Breast epithelium (tissue), 4 donors: Measurements from ENCODE around the gene FARP1. TPM values are rescaled to one million over a fixed set of nuclear protein-coding genes. Genes with fewer than 3 reads are reported as not detected.

Source experiments
- DNase-seq, 2 donors: peaks; one replicate each; pipeline ENCODE4 v3.0.0-alpha.2; 2019; ENCODE audit warnings: low spot score in 2 of 2
- H3K27ac ChIP-seq, 2 donors: fragments of 200-600 bp; sonication (generic) in 1 of 2; one replicate each; pipeline ENCODE4 v1.5.1; 2016 to 2019; ENCODE audit warnings: mild to moderate bottlenecking in 1 of 2
- H3K27me3 ChIP-seq, 2 donors: fragments of 200-600 bp; sonication (generic) in 1 of 2; one replicate each; pipeline versions ENCODE4 v1.5.1 to v1.6.0; 2017 to 2019; ENCODE audit warnings: control low read depth in 1 of 2, mild to moderate bottlenecking in 1 of 2
- H3K36me3 ChIP-seq: fragments of 200-600 bp; one replicate; pipeline ENCODE4 v1.5.1; 2019
- H3K4me1 ChIP-seq, 2 donors: fragments of 200-600 bp; sonication (generic); one replicate each; pipeline ENCODE4 v1.5.1; 2016 to 2019; ENCODE audit warnings: control low read depth in 1 of 2
- H3K4me3 ChIP-seq, 3 donors: fragments of 200-600 bp; sonication (generic); 1 replicate in 2 of 3; 2 replicates in 1 of 3; pipeline ENCODE4 v1.5.1; 2016 to 2019; ENCODE audit warnings: mild to moderate bottlenecking in 3 of 3, moderate library complexity in 2 of 3
- H3K9me3 ChIP-seq, 2 donors: fragments of 200-600 bp; sonication (generic) in 1 of 2; one replicate each; pipeline ENCODE4 v1.5.1; 2016 to 2019; ENCODE audit warnings: control low read depth in 1 of 2
- POLR2A ChIP-seq: fragments of 450-650 bp; IDR thresholded peaks from one replicate; pipeline ENCODE4 v1.6.1; 2016; ENCODE audit warnings: antibody characterized with exemption, mild to moderate bottlenecking, moderate library complexity
- POLR2AphosphoS5 ChIP-seq, 3 donors: sonication (generic); formaldehyde crosslinking; IDR thresholded peaks; one replicate each; pipeline ENCODE4 v1.6.1; 2017; ENCODE audit warnings: antibody characterized with exemption in 3 of 3
- intact Hi-C: fragments of 100-400 bp; cut with DNase I; formaldehyde crosslinking; loops from one replicate; pipeline ENCODE4 v1.15.1; 2023; ENCODE audit warnings: low total_unique reads
- total RNA-seq, 3 donors: library from RNA; depleted of rRNA; stranded (reverse); fragments of >200 nt; gene quantifications; one replicate each; pipeline ENCODE4 v1.1.0, GENCODE V29; 2016
- TF ChIP-seq, protein P1 (sequence below), 3 donors: fragments of 450-650 bp; IDR thresholded peaks; one replicate each; pipeline ENCODE4 v1.5.1; 2016 to 2017; ENCODE audit warnings: antibody characterized with exemption in 3 of 3, mild to moderate bottlenecking in 3 of 3, moderate library complexity in 3 of 3

The FARP1 gene
- total RNA-seq, 3 donors from 2014 or later: 29.8 to 97.3 (median 80.1) TPM

DNA sequence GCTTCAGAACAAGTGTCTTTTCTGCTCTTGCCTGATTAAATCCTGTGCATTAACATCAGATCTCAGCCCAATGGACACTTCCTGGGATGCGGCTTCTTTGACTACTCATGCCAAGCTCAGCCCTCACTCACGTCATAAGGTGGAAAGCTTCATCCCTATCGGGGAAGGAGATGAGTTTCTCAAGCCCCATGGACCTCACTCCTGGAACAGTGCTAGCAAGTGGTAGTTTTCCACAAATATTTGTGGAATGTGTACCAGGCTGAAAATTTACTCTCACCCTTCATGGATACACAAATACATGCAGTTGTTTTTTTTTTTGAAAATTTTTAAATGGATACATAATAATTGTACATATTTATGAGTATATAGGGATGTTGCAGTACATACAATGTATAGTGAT is 34.6 kb upstream of the FARP1 start:
- Histone ChIP-seq H3K4me3 (no peak overlapping the region), H3K9me3 (no peaks in the 10 kb centered on the region), H3K27me3 (no peaks in the 10 kb centered on the region), H3K36me3 (no peaks in the 10 kb centered on the region), H3K27ac (no peak overlapping the region), H3K4me1 (no peaks in the 10 kb centered on the region)
- intact Hi-C loops: no loop called here
- DNase-seq: no peak
- TF ChIP-seq, protein P1, sequence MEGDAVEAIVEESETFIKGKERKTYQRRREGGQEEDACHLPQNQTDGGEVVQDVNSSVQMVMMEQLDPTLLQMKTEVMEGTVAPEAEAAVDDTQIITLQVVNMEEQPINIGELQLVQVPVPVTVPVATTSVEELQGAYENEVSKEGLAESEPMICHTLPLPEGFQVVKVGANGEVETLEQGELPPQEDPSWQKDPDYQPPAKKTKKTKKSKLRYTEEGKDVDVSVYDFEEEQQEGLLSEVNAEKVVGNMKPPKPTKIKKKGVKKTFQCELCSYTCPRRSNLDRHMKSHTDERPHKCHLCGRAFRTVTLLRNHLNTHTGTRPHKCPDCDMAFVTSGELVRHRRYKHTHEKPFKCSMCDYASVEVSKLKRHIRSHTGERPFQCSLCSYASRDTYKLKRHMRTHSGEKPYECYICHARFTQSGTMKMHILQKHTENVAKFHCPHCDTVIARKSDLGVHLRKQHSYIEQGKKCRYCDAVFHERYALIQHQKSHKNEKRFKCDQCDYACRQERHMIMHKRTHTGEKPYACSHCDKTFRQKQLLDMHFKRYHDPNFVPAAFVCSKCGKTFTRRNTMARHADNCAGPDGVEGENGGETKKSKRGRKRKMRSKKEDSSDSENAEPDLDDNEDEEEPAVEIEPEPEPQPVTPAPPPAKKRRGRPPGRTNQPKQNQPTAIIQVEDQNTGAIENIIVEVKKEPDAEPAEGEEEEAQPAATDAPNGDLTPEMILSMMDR (IDR thresholded peaks at IDR 0.05): no peak
- TF ChIP-seq POLR2A (no peak), POLR2AphosphoS5 (IDR thresholded peaks at IDR 0.05) (no peak)

DNA sequence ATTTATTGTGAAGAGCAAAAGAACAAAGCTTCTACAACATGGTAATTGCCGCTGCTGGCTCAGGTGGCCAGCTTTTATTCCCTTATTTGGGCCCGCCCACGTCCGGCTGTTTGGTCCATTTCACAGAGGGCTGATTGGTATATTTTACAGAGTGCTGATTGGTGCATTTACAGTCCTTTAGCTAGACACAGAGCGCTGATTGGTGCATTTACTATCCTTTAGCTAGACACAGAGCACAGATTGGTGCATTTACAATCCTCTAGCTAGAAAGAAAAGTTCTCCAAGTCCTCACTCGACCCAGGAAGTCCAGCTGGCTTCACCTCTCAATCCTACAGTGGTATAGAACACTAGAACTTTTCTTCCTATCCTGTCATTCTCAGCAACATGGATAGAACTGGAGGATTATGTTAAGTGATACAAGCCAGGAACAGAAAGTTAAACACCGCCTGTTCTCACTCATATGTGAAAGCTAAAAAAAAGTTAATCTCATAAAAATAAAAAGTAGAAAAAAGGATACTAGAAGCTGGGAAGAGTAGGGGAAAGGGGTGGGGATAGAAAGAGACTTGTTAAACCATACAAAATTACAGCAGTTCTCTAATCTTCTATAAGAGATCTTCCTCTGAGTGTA is 33.6 kb upstream of the FARP1 start:
- no peak for TF ChIP-seq POLR2AphosphoS5 (IDR thresholded peaks at IDR 0.05)
- TF ChIP-seq, protein P1 (IDR thresholded peaks at IDR 0.05): no peak
- TF ChIP-seq POLR2A: no peak
- H3K27ac ChIP-seq: no peak overlapping the region

GRCh38 chr13:98110749-98111148 is 32.1 kb upstream of the FARP1 start:
- no peaks in the 10 kb centered on the region for H3K9me3 ChIP-seq
- intact Hi-C loops: no loop called here
- DNase-seq: no peak
- no peaks in the 10 kb centered on the region for H3K27me3 ChIP-seq
- no peak for TF ChIP-seq POLR2AphosphoS5 (IDR thresholded peaks at IDR 0.05)
- TF ChIP-seq POLR2A: no peak
- TF ChIP-seq, protein P1 (IDR thresholded peaks at IDR 0.05): no peak
- H3K4me1 ChIP-seq: no peaks in the 10 kb centered on the region
- H3K4me3 ChIP-seq: no peak overlapping the region
- no peaks in the 10 kb centered on the region for H3K36me3 ChIP-seq
- H3K27ac ChIP-seq: no peak overlapping the region

More for the DNA sequence above, 33.6 kb upstream of the FARP1 start:
- no peak for DNase-seq
- Histone ChIP-seq H3K4me3 (no peak overlapping the region), H3K4me1 (no peaks in the 10 kb centered on the region), H3K27me3 (no peaks in the 10 kb centered on the region), H3K36me3 (no peaks in the 10 kb centered on the region), H3K9me3 (no peaks in the 10 kb centered on the region)
- intact Hi-C loops: no loop called here

- Histone ChIP-seq H3K4me3 (no peak overlapping the region), H3K36me3 (no peaks in the 10 kb centered on the region), H3K27ac (no peak overlapping the region), H3K27me3 (no peaks in the 10 kb centered on the region), H3K4me1 (no peaks in the 10 kb centered on the region), H3K9me3 (no peaks in the 10 kb centered on the region)
- TF ChIP-seq POLR2AphosphoS5 (IDR thresholded peaks at IDR 0.05) (no peak), POLR2A (no peak)
- TF ChIP-seq, protein P1 (IDR thresholded peaks at IDR 0.05): no peak
- no peak for DNase-seq
- intact Hi-C loops: no loop called here
Observed at GRCh38 chr13:98111168-98112098, 31.5 kb upstream of the FARP1 start.

DNA sequence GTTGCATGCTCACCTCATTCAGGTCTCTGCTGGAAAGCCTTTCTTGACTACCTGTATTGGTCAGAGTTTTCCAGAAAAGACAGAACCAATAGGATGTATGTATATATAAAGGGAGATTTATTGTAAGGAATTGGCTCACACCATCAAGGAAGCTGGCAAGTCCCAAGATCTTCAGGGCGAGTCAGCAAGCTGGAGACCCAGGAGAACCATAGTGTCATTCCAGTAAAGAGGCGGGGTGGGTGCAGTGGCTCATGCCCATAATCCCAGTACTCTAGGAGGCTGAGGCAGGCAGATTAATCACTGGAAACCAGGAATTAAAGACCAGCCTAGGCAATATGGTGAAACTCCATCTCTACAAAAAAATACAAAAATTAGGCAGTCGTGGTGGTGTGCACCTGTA is 30.4 kb upstream of the FARP1 start:
- TF ChIP-seq, protein P1 (IDR thresholded peaks at IDR 0.05): no peak
- no peak for TF ChIP-seq POLR2A
- TF ChIP-seq POLR2AphosphoS5 (IDR thresholded peaks at IDR 0.05): no peak
- no peaks in the 10 kb centered on the region for H3K9me3 ChIP-seq
- no peak for DNase-seq
- no peaks in the 10 kb centered on the region for H3K36me3 ChIP-seq
- intact Hi-C loops: no loop called here
- no peaks in the 10 kb centered on the region for H3K27me3 ChIP-seq
- H3K4me3 ChIP-seq: no peak overlapping the region
- no peak overlapping the region for H3K27ac ChIP-seq
- H3K4me1 ChIP-seq: no peaks in the 10 kb centered on the region
